Measurements from ENCODE around the gene BOD1L1.

BOD1L1 gene

GRCh38 chr4:13537832-13538177 lies 89.7 kb downstream of the BOD1L1 start:
- DNase-seq: no peak

- DNase-seq: no peak
Measured at GRCh38 chr4:13537011-13537831, 90.3 kb downstream of the BOD1L1 start.

DNA sequence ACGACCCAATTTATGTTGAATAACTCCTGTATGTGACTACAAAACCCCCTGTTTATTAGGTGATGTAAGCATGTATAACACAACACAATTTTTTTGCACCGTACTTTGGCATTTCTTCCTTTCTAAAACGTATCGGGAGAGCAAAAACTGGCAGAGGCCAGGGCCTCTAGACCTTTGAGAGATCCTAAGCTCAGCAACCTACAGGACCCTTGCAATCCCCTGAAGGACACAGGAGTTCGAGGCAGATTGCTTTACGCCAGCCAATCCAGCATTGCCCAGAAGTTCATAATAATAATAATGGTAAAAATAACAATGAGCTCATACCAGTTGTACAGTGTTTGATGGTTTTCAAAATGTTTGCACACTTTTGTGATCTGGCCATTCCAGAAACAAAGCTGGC lies 90.9 kb downstream of the BOD1L1 start:
- DNase-seq: no peak

DNA sequence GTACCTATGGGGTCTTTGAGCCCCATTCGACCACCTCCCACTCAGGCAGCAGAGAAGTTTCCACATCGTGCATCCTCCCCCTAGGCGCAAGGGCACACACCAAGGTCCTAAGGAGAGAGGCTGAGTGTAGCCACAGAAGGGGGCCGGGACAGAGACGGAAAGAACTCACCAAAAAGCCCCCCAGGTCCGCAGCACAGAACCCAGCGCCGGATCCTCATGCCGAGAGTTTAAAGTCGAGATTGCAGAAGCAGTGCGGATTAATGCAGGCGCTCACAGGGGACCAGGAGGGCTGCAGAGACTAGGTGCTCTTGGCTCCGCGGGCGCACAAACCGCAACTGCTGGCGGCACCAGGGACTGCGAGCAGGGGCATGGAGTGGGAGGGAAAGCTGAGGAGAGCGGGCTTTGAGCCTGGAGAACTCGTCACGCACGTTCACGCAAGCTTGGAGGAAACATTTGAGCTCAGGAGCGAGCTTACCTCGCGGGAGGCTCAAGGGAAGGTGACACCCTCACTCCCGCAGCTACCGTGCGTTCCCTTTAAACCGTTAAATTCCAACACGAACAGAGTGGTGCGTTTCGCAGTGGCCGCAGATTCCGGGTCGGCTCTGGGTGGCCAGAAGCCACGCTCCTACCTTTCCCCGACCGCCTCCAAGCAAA lies 91.7 kb downstream of the BOD1L1 start:
- no peak for DNase-seq

DNA sequence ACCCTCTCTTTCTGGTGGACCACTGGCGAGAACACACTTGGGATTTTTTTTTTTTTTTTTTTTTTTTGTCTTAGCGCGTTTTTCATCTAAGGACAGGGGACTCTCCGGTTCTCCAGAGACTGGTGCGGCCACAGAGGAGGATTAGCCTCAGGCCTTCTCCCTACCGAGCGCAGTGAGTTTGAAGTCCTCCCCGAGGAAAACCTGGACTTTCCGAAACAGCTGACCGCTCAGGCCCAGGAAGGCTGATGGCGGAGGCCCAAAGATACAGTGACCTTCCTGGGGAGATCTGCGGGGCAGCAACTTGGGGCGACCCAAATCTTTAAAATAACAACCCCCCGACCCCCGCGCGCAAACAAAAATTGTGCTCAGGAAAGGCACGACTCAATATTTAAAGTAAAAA lies 92.4 kb downstream of the BOD1L1 start:
- no peak for DNase-seq

- no peak for DNase-seq
Measured at GRCh38 chr4:13534344-13535063, 93.0 kb downstream of the BOD1L1 start.

GRCh38 chr4:13533670-13534343 lies 93.7 kb downstream of the BOD1L1 start:
- DNase-seq: no peak

DNA sequence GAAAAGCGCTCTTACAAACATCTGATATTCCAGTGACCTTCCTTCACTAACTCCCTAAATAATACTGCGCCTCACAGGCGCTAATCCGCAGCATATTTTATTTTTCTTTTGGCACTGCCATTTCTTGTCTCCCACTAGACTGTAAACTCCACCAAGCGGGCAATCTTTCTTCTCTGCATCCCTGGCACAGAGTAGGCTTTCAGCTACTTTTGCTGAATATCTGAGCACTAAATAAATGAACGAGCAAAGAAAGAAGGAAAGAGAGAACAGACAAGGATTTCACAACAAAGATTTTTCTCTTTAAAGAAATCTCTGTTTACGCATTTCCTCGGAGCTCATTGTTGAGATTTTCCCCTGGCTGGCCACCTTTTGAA lies 95.9 kb downstream of the BOD1L1 start:
- DNase-seq: no peak

DNA sequence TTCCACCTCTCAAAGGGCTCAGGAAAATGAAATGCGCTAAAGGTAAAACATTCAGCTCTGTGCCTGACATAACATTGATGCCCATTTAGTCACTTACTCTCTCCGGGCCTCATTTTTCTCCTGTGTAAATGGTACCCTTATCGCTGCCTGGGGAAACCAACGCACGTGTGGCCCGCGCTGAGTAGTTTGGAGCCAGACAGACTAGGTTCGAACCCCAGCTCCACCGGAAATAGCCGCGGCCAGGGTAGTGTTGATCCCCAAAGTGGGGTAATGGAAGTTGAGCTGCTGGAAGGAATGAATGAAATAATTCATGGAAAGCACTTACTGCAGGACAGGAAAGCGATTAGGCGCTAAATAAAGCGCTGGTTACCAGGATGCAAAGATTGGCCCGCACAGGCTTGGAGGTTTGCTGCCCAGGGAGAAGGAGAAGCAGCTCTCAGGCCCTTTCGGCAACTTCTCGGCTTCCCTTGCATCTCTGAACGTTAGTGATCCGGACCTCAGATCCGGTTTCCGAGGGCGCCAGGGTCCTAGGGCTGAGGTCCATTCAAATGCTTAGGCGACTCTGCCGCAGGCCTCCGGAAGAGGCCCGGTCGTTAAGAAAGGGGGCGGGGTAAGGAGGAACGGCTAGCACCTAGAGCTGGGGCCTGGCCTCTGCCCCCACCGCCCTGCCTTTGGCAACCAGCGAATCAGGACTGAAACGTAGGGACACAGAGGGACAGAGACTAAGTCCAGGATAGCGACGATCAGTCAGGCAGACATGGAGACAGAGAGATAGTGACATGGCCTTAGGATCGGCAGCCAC lies 96.5 kb downstream of the BOD1L1 start:
- DNase-seq: no peak

- no peak for DNase-seq
Measured at GRCh38 chr4:13529128-13529919, 98.2 kb downstream of the BOD1L1 start.

GRCh38 chr4:13528821-13529127 lies 98.8 kb downstream of the BOD1L1 start:
- no peak for DNase-seq

- DNase-seq: no peak
Measured at GRCh38 chr4:13527981-13528820, 99.3 kb downstream of the BOD1L1 start.

GRCh38 chr4:13527192-13527980 lies 100.1 kb downstream of the BOD1L1 start:
- DNase-seq: no peak

DNA sequence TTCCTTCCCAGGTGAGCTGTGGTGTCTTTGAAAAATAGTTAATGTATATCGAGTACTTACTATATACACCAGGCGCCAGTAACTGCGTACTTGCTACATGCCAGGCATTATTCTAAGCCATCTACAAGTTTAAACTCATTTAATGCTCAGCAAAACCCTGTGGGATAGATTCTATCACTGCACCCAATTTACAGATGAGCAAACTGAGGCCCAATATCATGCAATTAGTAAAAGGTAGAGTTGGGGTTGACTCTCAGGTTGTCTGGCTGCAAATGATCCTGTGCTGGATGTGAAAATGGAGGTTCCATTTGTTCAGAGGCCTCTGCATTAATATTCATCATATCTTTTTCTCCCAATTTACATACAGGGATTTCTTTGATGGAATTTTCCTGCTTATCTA lies 100.9 kb downstream of the BOD1L1 start:
- no peak for DNase-seq

GRCh38 chr4:13525606-13526281 lies 101.8 kb downstream of the BOD1L1 start:
- no peak for DNase-seq

GRCh38 chr4:13524504-13525243 lies 102.9 kb downstream of the BOD1L1 start:
- DNase-seq: no peak

- no peak for DNase-seq
Measured at GRCh38 chr4:13523591-13524503, 103.7 kb downstream of the BOD1L1 start.

GRCh38 chr4:13523105-13523477 lies 104.4 kb downstream of the BOD1L1 start:
- no peak for DNase-seq
